Fibroblast of peridontal ligament (primary cell): ENCODE measurements around the gene DCX.
"Not testable (repeated sequence)": the region's sequence is repeated elsewhere in the genome, so short reads cannot be mapped to it uniquely, and the experiment has no call there.

ENCODE experiments used
- DNase-seq: peaks from one replicate; pipeline ENCODE4 v3.0.0-alpha.2; 2010; ENCODE audit errors: extremely low read depth

Gene DCX

DNA sequence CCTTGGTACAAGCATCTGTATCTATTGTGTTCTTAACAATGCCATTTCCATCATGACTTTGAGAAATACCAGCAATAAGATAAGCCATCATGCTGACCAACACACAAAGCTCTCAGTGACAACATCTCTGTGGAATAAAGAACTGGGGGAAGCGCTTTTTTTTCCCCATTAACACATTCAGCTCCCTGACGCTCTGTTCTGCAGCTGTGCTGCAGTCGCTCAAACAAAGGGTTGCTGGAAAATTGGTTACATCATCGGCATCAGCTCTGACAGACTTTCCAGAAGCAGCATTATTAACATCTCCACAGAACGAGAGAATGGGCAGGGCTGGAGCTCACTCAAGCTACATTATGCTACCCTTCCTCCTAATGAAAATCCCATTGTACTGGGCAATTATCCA is 39.9 kb downstream of the DCX start:
- no peak for DNase-seq

DNA sequence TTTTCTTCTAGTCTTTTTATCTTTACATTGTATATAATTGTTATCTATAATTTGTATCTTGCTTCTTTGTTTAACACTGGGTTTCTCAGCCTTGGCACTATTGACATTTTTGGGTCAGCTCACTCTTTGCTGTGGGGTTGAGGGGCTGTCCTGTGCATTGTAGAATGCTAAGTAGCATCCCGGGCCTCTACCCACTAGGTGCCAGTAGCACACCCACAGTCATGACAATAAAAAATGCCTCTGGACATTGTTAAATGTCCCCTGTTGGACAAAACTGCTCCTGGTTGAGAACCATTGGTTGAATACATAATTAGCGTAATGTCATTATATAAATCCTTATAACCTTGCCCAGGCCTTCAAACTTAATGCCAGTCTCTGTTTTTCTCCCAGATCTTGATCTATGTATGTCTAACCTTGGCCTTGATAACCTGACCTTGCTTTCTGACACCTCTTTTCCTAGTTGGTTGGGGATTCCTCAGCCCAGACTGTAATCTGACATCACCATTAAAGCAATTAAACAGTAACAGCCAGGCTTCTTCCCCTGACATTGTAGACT is 46.1 kb downstream of the DCX start:
- DNase-seq, result no peak

DNA sequence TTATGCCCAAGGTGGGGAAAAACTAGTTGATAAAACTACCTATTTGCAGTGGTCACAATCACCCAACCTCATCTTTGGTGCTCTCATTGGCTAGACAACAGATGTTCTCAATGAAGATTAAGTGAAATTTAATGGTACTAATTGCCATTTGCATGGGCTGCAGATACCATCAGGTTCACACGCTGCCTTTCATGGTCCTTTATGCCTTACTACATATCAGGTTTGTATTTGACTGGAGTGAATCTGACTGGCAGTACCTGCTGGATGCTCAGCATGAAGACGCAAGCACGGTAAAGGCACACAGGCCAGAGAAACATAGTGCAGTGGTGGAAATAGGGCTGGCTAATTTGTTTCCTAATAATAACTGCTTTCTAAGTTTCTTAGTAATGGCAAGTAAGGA is 48.3 kb downstream of the DCX start:
- no peak for DNase-seq

DNA sequence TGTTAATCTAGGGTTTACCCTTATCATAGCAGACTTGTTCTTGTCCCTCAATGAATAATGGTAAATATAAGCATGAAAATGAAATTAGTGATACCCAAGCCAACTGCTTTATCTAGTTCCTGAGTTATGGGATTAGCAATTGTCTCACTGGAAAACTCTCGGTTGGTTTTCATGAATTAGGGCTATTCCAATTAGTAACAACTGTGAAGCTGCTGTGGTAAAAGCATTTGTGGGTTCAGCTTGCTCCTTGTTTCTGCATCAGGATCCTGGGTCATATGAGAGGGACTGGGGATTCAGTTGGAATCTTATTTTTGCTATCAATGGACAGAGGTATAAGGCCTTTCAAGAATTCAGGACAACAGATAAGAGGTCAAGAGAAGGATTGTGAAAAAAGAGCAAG is 50.2 kb downstream of the DCX start:
- no peak for DNase-seq

DNA sequence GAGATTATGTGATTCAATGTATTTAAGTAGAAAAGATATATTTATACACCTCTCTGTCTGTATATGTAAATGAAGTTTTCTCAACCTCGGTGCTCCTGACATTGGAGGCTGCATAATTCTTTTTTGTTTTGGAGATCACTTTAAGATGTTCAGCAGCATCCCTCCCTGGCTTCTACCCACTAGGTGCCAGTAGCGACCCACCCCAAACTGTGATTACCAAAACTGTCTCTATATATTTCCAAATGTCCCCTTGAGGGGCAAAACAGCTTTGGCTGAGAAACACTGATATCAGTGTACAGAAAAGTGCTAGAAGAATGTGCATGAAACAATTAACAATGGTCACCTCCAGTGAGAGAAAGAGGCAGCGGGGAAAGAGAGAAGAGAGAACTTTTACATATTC is 51.2 kb downstream of the DCX start:
- no peak for DNase-seq

DNA sequence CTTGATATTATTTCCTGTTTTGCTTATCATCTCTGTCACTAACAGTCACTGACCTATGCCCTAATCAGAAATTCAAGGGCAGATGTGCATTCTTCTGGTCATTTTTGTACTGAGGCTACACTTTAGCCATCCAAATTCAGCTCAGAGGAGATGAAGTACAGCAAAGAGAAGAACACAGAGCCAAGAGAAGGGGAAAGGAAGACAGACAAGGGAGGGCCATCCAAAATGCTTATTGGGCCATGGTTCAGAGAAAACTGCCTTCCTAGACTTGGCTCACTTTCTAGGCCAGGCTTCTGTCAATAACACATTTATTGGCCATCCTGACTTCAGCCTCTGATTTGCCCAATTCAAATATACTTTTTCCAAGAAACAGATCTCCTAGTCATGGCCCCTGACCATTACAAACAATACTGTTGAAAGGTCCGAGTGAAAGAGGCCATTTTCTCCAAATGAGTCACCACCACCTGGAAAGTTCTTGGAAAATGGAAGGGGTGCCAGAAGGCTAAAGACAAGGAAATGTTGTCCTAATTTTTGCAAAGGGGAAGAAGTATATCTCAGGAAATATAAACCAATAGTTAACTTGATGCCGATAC is 56.4 kb downstream of the DCX start:
- no peak for DNase-seq

DNA sequence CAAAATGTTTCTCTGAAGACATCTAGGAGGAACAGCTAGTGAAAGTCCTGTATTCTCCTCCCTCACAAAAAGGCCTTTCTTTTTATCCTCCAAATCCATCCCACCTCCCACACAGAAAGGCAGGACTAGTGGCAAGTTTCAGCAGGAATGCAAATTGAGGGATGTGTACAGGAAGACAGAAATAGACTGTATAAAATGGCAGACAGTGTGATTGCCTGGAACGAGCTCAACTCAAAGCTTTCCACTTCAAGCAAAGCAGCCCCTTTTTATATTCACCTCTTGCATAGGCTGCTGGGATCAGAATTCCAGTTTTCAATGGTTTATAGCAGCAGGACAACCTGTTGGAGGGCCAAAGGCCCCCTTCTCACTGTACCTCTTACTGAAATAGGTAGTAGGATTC is 57.5 kb downstream of the DCX start:
- no peak for DNase-seq

DNA sequence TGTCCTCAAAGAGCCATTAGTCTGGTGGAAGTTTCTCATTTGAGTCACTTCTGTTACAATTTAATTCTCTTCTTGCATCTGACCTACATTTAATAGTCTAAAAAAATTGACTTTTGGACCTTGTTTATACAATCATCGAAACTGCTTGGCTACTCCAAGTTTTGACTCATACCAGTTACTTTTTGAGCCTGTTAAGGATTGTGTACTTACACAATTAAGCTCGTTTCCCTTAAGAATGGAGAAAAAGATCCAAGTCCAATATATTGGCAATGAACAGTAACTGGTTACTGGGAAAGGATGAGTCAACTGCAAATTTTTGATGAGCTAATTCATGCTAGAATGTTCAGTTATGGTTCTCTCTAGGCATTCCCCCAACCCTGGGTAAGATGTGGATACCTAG is 58.2 kb downstream of the DCX start:
- DNase-seq, result no peak

DNA sequence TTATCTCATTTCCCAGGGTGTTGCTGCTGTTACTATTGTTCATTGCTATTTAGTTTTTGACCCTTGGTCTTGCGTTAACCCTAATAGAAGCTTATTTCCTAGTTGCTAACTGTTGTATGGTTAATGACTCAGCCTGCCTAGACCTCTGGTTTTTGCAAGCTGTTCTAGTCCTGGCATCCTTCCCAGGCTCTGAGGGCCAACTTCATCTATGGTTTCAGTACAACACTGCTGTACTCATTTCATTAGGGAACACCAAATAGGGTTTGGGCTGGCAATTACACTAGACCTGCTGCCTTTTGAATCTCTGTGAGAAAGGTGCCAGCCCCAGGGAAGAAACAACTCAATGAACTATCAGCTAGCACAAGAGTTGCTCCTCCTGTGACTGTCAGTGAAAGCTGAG is 59.6 kb downstream of the DCX start:
- no peak for DNase-seq

DNA sequence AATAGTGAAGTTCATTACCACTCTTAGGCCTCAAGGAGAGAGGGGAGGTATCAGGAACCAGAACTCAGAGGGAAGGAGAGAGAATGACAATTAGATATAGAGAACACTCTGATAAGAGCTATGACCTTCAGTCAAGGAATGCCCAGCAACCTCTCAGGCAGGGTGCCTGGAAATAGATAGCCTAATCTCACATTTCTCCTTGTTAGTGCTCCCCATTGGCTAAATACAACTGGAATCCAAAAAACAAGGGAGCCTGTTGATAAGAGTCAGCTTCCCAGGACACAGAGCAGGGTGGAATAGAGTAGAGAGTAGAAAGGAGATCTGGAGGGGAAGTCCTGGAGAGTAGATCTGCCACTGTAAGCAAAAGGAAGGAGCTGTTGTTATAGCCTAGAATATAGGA is 62.1 kb downstream of the DCX start:
- no peak for DNase-seq

DNA sequence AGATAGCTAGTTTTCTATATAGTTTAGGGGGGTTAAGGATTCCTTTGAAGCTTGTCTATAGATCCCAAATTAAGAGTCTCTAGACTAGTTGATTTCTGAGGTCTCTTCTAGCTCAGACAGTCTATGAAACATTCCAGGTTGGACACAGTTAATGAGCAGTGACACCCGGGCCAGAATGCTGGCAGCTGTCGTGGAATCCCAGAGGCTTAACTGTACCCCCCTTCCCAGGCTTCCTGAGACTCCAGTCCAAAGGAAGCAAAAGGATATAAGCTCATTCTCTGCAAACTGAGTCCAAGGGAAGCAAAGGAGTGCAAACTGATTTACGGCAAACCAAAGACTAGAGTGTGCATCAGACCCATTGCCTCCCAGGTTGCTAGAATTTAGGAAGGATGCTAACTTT is 62.9 kb downstream of the DCX start:
- DNase-seq, result no peak

DNA sequence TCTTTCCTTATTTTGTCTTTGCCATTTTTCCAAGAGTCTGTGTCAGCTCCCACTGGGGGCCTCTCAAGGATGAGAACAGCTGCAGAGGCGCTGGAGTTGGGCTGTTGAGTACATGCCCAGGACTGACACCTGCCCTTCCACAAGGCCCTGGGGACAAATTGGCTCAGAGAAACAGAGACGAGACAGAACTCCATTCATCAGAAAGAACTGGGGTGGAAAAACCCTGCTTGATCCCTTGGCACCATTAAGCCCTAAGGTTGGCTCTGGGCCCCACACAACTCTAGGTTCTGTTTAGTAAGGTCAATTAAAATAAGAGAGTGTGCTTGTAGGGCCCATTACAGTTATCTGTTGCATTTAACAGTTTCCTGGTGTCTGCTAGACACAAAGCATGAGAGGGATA is 63.6 kb downstream of the DCX start:
- DNase-seq, result no peak

DNA sequence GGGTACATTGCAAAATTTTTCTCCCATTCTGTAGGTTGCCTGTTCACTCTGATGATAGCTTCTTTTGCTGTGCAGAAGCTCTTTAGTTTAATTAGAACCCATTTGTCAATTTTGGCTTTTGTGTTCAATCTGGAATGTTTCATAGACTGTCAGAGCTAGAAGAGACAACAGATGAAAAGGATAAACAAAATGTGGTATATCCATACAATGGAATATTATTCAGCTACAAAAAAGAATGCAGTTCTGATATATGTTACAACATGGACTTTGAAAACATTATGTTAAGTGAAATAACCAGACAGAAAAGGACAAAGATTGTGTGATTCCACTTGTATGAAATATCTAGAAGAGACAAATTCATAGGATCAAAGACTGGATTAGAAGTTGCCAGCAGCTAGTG is 65.8 kb downstream of the DCX start:
- DNase-seq, result not testable (repeated sequence)

DNA sequence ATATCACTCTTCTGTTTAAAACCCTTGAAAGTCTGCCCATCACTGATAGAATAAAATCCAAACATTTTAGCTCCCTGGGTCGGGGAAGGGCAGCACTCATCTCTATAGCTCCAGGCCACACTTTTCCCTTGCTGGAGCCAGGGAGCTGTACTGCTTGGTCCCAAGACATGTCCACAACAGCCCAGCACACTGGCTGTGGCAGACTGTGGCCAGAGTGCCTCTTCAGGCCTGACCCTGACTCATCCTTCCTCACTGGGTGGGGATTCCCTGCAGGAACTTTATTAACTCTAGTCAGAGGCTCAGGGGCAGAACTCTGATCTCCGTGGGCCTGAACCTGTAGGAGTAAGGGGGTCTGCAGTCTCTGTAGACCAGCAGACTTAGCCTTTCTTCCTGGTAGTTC is 71.9 kb downstream of the DCX start:
- DNase-seq, result no peak

DNA sequence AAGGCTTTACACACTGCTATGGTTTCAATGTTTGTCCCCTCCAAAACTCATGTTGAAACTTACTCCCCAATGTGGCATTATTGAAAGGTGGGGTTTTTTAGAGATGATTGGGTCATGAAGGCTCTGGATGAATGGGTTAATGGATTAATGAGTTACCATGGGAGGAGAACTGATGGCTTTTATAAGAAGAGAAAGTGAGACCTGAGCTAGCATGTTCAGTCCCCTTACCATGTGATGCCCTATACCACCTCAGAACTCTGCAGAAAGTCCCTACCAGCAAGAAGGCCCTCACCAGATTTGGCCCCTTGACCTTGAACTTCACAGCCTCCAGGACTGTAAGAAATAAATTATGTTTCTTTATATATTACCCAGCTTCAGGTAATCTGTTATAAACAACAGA is 72.8 kb downstream of the DCX start:
- DNase-seq, result no peak

DNA sequence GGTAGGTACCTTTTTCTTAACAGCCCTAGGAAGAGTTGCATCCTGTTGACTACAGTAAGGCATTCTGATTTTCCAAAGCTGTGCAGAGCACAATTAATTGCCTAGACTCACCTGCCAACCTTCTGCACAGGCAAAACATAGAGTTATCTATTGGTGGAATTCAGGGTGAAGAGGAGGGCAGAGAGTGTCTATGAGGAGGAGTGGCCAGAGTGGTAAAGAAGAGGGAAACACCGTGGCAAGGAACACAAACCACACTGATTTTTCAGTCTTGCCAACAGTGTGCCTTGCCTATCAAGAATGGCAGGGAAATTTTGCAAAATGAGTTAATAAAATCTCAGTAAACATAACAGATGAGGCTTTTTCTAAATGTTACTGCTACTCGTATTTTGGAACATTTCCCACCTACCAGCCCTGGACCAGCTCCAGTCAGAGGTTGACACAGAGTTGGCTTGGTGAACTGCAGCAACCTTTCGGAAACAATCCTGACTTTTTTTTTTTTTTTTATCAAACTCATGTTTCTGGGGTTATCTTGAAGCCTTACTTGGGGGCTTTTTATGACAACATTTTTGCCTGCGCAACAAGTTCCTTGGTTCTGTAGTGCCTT is 73.8 kb downstream of the DCX start:
- DNase-seq, result no peak

DNA sequence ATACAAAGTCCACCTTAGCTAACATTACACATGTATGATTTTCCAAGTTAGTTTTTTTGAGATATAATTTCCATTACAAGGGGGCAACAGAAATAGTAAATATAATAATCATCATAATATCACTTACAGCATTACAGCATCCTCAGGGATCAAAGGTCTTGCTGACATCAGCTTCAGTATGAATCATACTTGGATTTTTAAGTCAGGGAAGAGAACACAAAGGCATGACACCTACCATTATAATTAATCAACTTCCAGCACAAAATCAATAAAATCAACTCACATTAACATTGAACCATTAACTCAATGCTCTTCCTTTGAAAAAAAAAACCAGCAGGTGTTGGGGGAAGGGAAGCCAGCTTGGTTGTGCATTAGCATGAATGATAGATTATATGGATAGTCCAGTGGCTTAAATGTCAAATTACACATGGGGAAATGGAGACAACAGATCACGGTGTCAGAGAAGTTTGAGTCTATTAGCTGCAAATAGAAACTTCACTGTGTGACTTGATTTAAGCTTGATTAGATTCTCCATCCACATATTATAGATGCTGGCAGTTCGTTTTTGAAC is 74.8 kb downstream of the DCX start:
- DNase-seq, result no peak

DNA sequence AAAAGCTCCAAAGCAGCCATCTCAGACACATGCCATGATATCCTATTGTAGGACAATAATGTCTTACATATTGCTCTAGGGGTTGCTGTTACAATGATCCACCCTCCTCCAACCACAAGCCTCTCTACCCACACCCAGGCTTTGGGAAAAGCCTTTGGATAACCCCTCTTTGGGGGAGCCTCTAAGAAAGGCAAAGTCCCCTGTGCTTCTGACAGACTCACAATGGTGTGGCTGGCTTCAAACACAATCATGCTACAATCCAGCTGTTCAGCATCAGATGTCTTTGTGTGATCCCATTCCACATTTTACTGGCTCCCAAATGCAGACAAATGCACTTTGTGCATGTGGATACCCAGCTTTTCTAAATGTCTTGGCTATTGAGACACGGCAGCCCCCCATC is 75.9 kb downstream of the DCX start:
- DNase-seq, result no peak

DNA sequence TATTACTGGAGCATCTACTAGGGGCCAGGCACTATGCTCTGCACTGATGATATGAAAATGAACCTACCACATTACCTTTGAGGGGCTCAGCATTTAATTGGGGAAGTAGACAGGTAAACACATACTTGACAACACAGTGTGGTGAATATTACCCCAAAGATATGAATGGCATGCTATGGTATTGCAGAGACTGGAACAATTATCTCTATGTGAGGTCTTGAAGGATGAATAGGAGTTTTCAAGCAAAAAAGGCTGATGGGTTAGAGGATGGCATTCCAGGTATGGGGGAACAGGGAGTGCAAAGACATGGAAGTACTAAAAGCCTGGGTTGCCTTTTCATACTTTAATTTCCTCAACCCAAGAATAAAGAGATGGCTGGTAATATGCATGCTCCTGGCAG is 82.6 kb downstream of the DCX start:
- no peak for DNase-seq

DNA sequence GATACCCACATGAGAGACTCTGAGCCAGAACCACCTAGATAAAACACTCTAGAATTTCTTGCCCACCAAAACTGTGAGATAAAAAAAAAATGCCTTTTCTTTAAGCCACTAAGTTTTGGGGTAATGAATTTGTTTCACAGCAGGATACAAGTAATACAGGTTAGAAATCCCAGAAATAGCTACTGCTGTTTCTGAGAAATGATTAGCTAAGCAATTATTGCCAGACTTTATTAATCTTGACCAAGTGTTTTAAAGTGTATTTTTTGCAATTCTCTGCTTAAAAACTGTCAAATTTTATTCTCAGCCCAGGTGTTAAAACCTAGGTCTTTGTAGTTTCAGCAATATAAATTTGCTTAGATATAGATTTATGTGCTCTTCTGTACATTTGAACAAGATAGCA is 83.1 kb downstream of the DCX start:
- no peak for DNase-seq

DNA sequence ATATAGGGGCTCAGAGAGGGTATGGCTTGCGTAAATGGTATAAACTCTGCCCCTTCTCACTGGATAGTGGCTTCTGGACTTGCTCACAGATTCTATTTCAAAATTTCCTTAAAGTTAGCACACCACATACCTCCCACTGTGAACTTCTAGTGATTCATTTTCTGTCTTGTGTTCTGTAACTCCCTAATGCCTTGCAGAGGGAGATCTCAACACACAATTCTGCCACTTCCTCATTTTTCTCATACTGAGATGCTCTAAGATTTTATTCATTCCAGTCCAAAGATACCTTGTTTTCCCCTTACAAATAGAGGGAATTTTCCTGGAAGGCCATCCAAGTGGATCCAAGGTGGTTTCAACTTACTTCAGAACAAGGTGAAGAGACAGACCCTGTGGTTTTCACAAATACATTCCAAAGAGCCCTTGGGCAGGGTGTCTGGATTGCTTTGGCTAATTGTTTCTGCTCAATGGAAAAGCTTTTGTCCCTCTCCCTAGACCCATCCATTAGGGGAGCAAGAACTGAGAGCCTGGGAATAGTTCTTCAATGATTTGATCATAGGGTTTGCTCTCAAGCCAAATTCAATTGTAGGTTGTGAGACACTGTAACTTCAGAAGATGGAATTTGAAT is 89.6 kb downstream of the DCX start:
- DNase-seq, result no peak

DNA sequence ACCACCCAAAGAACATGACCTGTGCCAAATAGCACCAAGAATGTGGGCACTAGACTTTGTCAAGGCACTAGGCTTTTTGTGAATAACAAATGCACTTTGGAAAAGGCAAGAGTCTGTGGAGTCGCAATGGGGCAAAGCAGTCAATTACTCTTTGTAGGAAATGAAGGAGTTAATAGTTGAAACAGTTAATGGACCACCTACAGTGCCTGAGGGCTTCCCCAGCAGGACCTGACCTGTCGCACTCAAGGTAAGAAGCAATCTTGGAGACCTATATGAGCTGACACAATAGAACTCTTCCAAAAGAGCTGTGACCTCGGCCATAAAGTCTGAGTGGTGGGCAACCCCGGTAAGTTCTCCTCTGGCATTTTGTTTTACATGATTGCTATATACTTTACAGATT is 92.5 kb downstream of the DCX start:
- DNase-seq, result no peak

DNA sequence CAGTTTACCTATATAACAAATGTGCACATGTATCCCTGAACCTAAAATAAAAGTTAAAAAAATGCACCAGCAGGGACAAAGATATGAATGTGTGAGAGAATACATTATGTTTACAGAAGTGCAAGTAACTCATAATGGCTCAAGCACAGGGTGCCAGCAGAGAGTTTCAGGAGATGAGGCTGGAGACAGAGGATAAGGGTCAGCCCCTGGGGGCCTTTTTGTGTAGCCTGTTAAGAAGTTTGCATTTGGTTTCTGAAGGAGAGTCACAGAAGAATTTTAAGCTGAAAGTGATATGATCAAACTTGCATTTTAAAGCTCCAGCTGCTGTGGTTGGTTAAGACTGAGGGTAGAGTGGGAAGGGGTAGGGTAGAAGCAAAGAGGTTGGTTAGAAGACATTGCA is 93.1 kb downstream of the DCX start:
- DNase-seq, result no peak
